Endodermal cell (in vitro differentiated cells): ENCODE results near the gene FNBP1. TPM values are rescaled to one million over a fixed set of nuclear protein-coding genes. Genes with fewer than 3 reads are reported as not detected.

ENCODE experiments used
- DNase-seq: peaks from one replicate; pipeline ENCODE4 v3.0.0-alpha.2; 2017
- H3K27ac ChIP-seq: 2 replicates; pipeline ENCODE4 v1.5.1; 2013; ENCODE audit warnings: mild to moderate bottlenecking, low read depth, low read length, moderate library complexity
- H3K27me3 ChIP-seq: 2 replicates; pipeline ENCODE4 v1.6.1; 2013; ENCODE audit warnings: mild to moderate bottlenecking, low read length, moderate library complexity; ENCODE audit not compliant: insufficient read depth, control insufficient read depth, poor library complexity, severe bottlenecking
- H3K36me3 ChIP-seq: 2 replicates; pipeline ENCODE4 v1.7.0; 2013; ENCODE audit warnings: mild to moderate bottlenecking, low read length, moderate library complexity; ENCODE audit not compliant: control insufficient read depth, insufficient read depth
- H3K4me1 ChIP-seq: one replicate; pipeline ENCODE4 v1.7.0; 2013; ENCODE audit warnings: low read length; ENCODE audit not compliant: control insufficient read depth, insufficient read depth
- H3K4me3 ChIP-seq: 2 replicates; pipeline ENCODE4 v1.5.1; 2013; ENCODE audit warnings: mild to moderate bottlenecking, low read length, moderate library complexity
- H3K9ac ChIP-seq: 2 replicates; pipeline ENCODE4 v1.6.1; 2013; ENCODE audit warnings: mild to moderate bottlenecking, low read length, moderate library complexity; ENCODE audit not compliant: poor library complexity, severe bottlenecking; ENCODE audit errors: extremely low read depth
- H3K9me3 ChIP-seq: 2 replicates; pipeline ENCODE4 v1.6.1; 2013; ENCODE audit warnings: mild to moderate bottlenecking, low read length, moderate library complexity; ENCODE audit not compliant: control insufficient read depth
- H3K27ac Mint-ChIP-seq: 2 replicates; pipeline ENCODE4 v1.8.0; 2020; ENCODE audit warnings: mixed read lengths
- H3K27me3 Mint-ChIP-seq: 2 replicates; pipeline ENCODE4 v1.8.0; 2021; ENCODE audit warnings: mild to moderate bottlenecking, mixed read lengths; ENCODE audit not compliant: insufficient read depth
- H3K36me3 Mint-ChIP-seq: 2 replicates; pipeline ENCODE4 v1.8.0; 2020; ENCODE audit warnings: low read depth, mixed read lengths
- H3K4me1 Mint-ChIP-seq: 2 replicates; pipeline ENCODE4 v1.8.0; 2020; ENCODE audit warnings: mixed read lengths
- H3K4me3 Mint-ChIP-seq: 2 replicates; pipeline ENCODE4 v1.8.0; 2020; ENCODE audit warnings: mild to moderate bottlenecking, moderate library complexity, mixed read lengths
- H3K9me3 Mint-ChIP-seq: 2 replicates; pipeline ENCODE4 v1.8.0; 2020; ENCODE audit warnings: mild to moderate bottlenecking, mixed read lengths
- WGBS, 2 experiments: methylation state at CpG; one replicate each; pipeline versions ENCODE4 v1.1.5 to v1.1.7; 2013; ENCODE audit warnings: missing lambda C conversion rate in 2 of 2, mixed read lengths in 1 of 2; ENCODE audit not compliant: insufficient coverage in 1 of 2, insufficient read length in 1 of 2; 5-methylcytosine and 5-hydroxymethylcytosine counted together
- total RNA-seq, 2 donors: library from RNA; stranded (reverse); fragmentation: NEBNext Ultra II Directional in 1 of 2; extraction: Animal tissue kit (Norgen Biotek cat#: 25700) in 1 of 2; gene quantifications; 2 replicates in 1 of 2; 3 replicates in 1 of 2; pipeline ENCODE4 v1.2.1, GENCODE V29; 2021
- TF ChIP-seq, protein P1 (sequence below): fragments of 200-600 bp; sonication (generic); conservative IDR thresholded peaks from 2 replicates; pipeline ENCODE4 v1.5.0; 2021; ENCODE audit warnings: antibody characterized with exemption, mild to moderate bottlenecking

The FNBP1 gene
- total RNA-seq, 2 donors from 2014 or later: 41.4 to 43.3 TPM

DNA sequence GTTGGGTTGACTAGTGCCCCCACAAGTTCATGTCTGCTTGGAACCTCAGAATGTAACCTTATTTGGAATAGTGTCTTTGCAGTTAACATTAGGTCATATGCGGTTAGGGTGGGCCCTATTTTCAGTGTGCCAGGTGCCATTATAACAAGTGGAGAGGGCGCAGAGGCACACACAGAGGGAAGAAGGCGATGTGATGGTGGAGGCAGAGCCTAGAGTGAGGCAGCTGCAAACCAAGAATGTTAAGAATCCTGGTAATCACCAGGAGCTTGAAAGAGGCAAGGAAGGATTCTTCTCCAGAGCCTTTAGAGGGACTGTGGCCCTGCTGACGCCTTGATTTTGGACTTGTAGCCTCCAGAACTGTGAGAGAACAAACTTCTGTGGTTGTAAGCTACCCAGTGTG, 21.6 kb upstream of the FNBP1 start:
- Mint-ChIP-seq H3K27me3 (no peaks in the 10 kb centered on the region), H3K9me3 (no peaks in the 10 kb centered on the region), H3K4me3 (no peak overlapping the region), H3K36me3 (peaks cover 16% of the 10 kb centered on the region), H3K27ac (peak overlapping the region; percentile 86), H3K4me1 (peaks cover 7% of the 10 kb centered on the region)
- TF ChIP-seq, protein P1, sequence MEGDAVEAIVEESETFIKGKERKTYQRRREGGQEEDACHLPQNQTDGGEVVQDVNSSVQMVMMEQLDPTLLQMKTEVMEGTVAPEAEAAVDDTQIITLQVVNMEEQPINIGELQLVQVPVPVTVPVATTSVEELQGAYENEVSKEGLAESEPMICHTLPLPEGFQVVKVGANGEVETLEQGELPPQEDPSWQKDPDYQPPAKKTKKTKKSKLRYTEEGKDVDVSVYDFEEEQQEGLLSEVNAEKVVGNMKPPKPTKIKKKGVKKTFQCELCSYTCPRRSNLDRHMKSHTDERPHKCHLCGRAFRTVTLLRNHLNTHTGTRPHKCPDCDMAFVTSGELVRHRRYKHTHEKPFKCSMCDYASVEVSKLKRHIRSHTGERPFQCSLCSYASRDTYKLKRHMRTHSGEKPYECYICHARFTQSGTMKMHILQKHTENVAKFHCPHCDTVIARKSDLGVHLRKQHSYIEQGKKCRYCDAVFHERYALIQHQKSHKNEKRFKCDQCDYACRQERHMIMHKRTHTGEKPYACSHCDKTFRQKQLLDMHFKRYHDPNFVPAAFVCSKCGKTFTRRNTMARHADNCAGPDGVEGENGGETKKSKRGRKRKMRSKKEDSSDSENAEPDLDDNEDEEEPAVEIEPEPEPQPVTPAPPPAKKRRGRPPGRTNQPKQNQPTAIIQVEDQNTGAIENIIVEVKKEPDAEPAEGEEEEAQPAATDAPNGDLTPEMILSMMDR: no peak
- Histone ChIP-seq H3K9me3 (no peaks in the 10 kb centered on the region), H3K4me1 (no peaks in the 10 kb centered on the region), H3K27ac (no peak overlapping the region), H3K27me3 (no peaks in the 10 kb centered on the region), H3K9ac (no peak overlapping the region), H3K36me3 (peaks cover 4% of the 10 kb centered on the region), H3K4me3 (no peak overlapping the region)
- 89 to 91% methylated on average over 3 to 4 of the region's 4 CpGs for WGBS, 2 experiments
- no peak for DNase-seq

DNA sequence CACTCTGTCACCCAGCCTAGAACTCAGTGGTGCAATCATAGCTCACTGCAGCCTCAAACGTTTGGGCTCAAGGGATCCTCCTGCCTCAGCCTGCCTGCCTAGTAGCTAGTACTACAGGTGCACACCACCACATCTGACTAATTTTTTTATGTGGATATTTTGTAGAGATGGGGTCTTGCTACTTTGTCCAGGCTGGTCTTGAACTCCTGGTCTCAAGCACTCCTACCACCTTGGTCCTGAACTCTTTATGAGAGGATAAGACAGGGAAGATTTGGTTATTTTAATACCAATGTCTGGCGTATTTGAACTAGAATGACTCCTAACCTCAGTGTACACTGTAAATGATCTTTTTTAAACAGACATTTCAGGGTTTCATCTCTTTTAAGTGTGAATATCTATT, 19.8 kb upstream of the FNBP1 start:
- Mint-ChIP-seq H3K4me3 (no peak overlapping the region), H3K36me3 (peaks cover 22% of the 10 kb centered on the region), H3K27ac (peak overlapping the region; percentile 21), H3K4me1 (peaks cover 7% of the 10 kb centered on the region), H3K27me3 (no peaks in the 10 kb centered on the region), H3K9me3 (no peaks in the 10 kb centered on the region)
- TF ChIP-seq, protein P1: no peak
- peaks cover 14% of the 10 kb centered on the region for H3K36me3 ChIP-seq
- H3K9me3 ChIP-seq: no peaks in the 10 kb centered on the region
- no peaks in the 10 kb centered on the region for H3K4me1 ChIP-seq
- H3K27ac ChIP-seq: no peak overlapping the region
- no peak overlapping the region for H3K9ac ChIP-seq
- H3K27me3 ChIP-seq: no peaks in the 10 kb centered on the region
- DNase-seq: no peak
- WGBS, 2 experiments: 86 to 100% methylated on average over 1 to 2 of the region's 2 CpGs
- no peak overlapping the region for H3K4me3 ChIP-seq

GRCh38 chr9:130060296-130060695, 17.3 kb upstream of the FNBP1 start:
- Mint-ChIP-seq H3K4me1 (peaks cover 7% of the 10 kb centered on the region), H3K4me3 (no peak overlapping the region), H3K27ac (no peak overlapping the region), H3K9me3 (no peaks in the 10 kb centered on the region), H3K36me3 (peaks cover 19% of the 10 kb centered on the region), H3K27me3 (no peaks in the 10 kb centered on the region)
- Histone ChIP-seq H3K27ac (no peak overlapping the region), H3K4me1 (no peaks in the 10 kb centered on the region), H3K9ac (no peak overlapping the region), H3K27me3 (no peaks in the 10 kb centered on the region), H3K36me3 (peaks cover 14% of the 10 kb centered on the region), H3K9me3 (no peaks in the 10 kb centered on the region), H3K4me3 (no peak overlapping the region)
- TF ChIP-seq, protein P1: no peak
- DNase-seq: peak; percentile 15
- WGBS, 2 experiments: 83 to 95% methylated on average over 1 to 7 of the region's 7 CpGs
